ENCODE results near the gene ANKRD22. TPM values are rescaled to one million over a fixed set of nuclear protein-coding genes. Genes with fewer than 3 reads are reported as not detected.
A peak's percentile ranks its signal among the peaks of the same experiment; 100 is the strongest.

The ANKRD22 gene
- total RNA-seq (not detected), polyA plus RNA-seq (ENCODE audit: insufficient read depth in 1 of 8, insufficient read length in 8 of 8, low replicate concordance in 1 of 8) (under 1 TPM in 5 of 8 donors, not detected in 3; 0.11 to 0.44 (median 0.16) TPM)
- long read RNA-seq, donor 1, result 0 reads
- long read RNA-seq, donor 2, result 0 reads
- long read RNA-seq, donor 3, result 0 reads
- long read RNA-seq, donor 4, result 0 reads
- long read RNA-seq, donor 5, result 0 reads
- long read RNA-seq, donor 6, result 0 reads
- long read RNA-seq, donor 7, result 0 reads
- long read RNA-seq, donor 8, result 0 reads
- long read RNA-seq, donor 9, result 0 reads
- long read RNA-seq, donor 10, result 0 reads
- long read RNA-seq, donor 11, result 0 reads

- no peaks in the 10 kb centered on the region for H3K36me3 ChIP-seq (ENCODE audit: control insufficient read depth, insufficient read depth, low read length)
- H3K27me3 ChIP-seq (ENCODE audit: control insufficient read depth, insufficient read depth, low read length), result no peaks in the 10 kb centered on the region
- H3K4me1 ChIP-seq (ENCODE audit: control insufficient read depth, insufficient read depth, low read length), result peaks cover 3% of the 10 kb centered on the region
- H3K4me3 ChIP-seq (ENCODE audit: low read length), result no peak within 1 kb of the TSS
- WGBS (ENCODE audit: insufficient coverage), result 83% methylated on average over 2 of the region's 5 CpGs
- DNase-seq, result no peak
- no peaks in the 10 kb centered on the region for H3K9me3 ChIP-seq (replicated peaks; ENCODE audit: control insufficient read depth, low read depth, low read length)
- no peak within 1 kb of the TSS for H3K27ac ChIP-seq (ENCODE audit: low read length)
Measured at GRCh38 chr10:88851706-88852105, at the start of gene ANKRD22. ANKRD22 (minus strand) TSS chr10:88851844; CDS start chr10:88851607, 237 bp downstream.

GRCh38 chr10:88899886-88900285 is 48.2 kb upstream of the ANKRD22 start:
- peaks cover 13% of the 10 kb centered on the region for H3K36me3 ChIP-seq (ENCODE audit: control insufficient read depth, insufficient read depth, low read length)
- H3K27ac ChIP-seq (ENCODE audit: low read length), result no peak overlapping the region
- no peak overlapping the region for H3K4me3 ChIP-seq (ENCODE audit: low read length)
- WGBS (ENCODE audit: insufficient coverage), result 45% methylated on average over 2 of the region's 2 CpGs
- DNase-seq, result no peak
- H3K4me1 ChIP-seq (ENCODE audit: control insufficient read depth, insufficient read depth, low read length), result peaks cover 13% of the 10 kb centered on the region
- H3K9me3 ChIP-seq (replicated peaks; ENCODE audit: control insufficient read depth, low read depth, low read length), result no peaks in the 10 kb centered on the region
- no peaks in the 10 kb centered on the region for H3K27me3 ChIP-seq (ENCODE audit: control insufficient read depth, insufficient read depth, low read length)

- H3K4me1 ChIP-seq (ENCODE audit: control insufficient read depth, insufficient read depth, low read length), result peaks cover 16% of the 10 kb centered on the region
- peaks cover 7% of the 10 kb centered on the region for H3K36me3 ChIP-seq (ENCODE audit: control insufficient read depth, insufficient read depth, low read length)
- no peak for DNase-seq
- H3K27ac ChIP-seq (ENCODE audit: low read length), result no peak overlapping the region
- no peaks in the 10 kb centered on the region for H3K9me3 ChIP-seq (replicated peaks; ENCODE audit: control insufficient read depth, low read depth, low read length)
- no peaks in the 10 kb centered on the region for H3K27me3 ChIP-seq (ENCODE audit: control insufficient read depth, insufficient read depth, low read length)
- WGBS (ENCODE audit: insufficient coverage), result 92% methylated on average over 2 of the region's 3 CpGs
- H3K4me3 ChIP-seq (ENCODE audit: low read length), result no peak overlapping the region
Measured at GRCh38 chr10:88898727-88899126, 47.1 kb upstream of the ANKRD22 start.

DNA sequence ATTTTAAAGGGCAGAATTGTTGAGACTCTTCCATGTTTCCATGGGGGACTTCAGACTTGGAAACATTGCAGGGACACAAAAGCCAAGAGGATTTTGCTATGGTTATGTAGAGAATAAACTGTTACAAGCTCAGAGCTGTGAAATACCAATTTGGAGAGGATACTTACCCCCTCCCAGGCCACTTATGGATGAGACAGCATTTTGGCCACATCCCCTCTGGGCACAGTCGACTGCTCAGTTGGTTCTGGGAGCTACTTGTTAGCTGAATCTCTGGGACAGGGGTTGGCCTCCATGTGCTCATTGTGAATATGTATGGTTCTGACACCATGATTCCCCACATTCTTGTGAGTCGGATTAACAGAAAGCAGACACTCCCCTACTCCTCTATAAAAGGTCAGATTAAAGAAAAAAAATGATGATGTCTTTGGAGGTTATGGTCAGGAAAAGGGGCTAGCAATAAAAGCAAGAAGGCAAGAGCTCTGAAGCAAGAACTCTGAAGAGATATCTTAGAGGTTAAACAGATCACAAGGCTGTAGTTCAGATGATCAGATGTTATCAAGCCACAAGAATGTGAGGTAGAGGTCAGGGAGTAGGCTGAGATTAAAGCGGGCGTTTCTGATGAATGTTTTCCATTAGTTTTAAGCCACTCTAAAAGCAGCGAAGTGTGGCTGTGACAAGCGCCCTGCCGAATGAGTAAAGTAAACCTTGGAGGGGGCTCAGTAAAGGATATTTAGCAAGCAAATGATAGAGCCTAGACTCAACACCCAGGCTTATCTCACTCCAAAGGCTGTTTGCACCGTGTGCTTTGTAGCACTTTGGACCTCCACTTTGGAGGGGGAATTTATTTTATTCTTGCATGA is 45.6 kb upstream of the ANKRD22 start:
- DNase-seq, result peak; percentile 90
- WGBS (ENCODE audit: insufficient coverage), result 80% methylated on average over 2 of the region's 8 CpGs

GRCh38 chr10:88896372-88896993 is 44.8 kb upstream of the ANKRD22 start:
- no peaks in the 10 kb centered on the region for H3K36me3 ChIP-seq (ENCODE audit: control insufficient read depth, insufficient read depth, low read length)
- H3K4me3 ChIP-seq (ENCODE audit: low read length), result no peak overlapping the region
- no peak for DNase-seq
- no peaks in the 10 kb centered on the region for H3K27me3 ChIP-seq (ENCODE audit: control insufficient read depth, insufficient read depth, low read length)
- peaks cover 16% of the 10 kb centered on the region for H3K4me1 ChIP-seq (ENCODE audit: control insufficient read depth, insufficient read depth, low read length)
- no CpG with 5 or more reads among the region's 4 CpGs for WGBS (ENCODE audit: insufficient coverage)
- no peaks in the 10 kb centered on the region for H3K9me3 ChIP-seq (replicated peaks; ENCODE audit: control insufficient read depth, low read depth, low read length)
- H3K27ac ChIP-seq (ENCODE audit: low read length), result peak overlapping the region; percentile 74

More for the DNA sequence above, 45.6 kb upstream of the ANKRD22 start:
- H3K27me3 ChIP-seq (ENCODE audit: control insufficient read depth, insufficient read depth, low read length), result no peaks in the 10 kb centered on the region
- H3K36me3 ChIP-seq (ENCODE audit: control insufficient read depth, insufficient read depth, low read length), result peaks cover 4% of the 10 kb centered on the region
- peaks cover 16% of the 10 kb centered on the region for H3K4me1 ChIP-seq (ENCODE audit: control insufficient read depth, insufficient read depth, low read length)
- H3K4me3 ChIP-seq (ENCODE audit: low read length), result no peak overlapping the region
- peak overlapping the region; percentile 74 for H3K27ac ChIP-seq (ENCODE audit: low read length)
- H3K9me3 ChIP-seq (replicated peaks; ENCODE audit: control insufficient read depth, low read depth, low read length), result no peaks in the 10 kb centered on the region

GRCh38 chr10:88895250-88895649 is 43.6 kb upstream of the ANKRD22 start:
- peaks cover 16% of the 10 kb centered on the region for H3K4me1 ChIP-seq (ENCODE audit: control insufficient read depth, insufficient read depth, low read length)
- H3K27ac ChIP-seq (ENCODE audit: low read length), result no peak overlapping the region
- H3K36me3 ChIP-seq (ENCODE audit: control insufficient read depth, insufficient read depth, low read length), result no peaks in the 10 kb centered on the region
- no peak overlapping the region for H3K4me3 ChIP-seq (ENCODE audit: low read length)
- H3K9me3 ChIP-seq (replicated peaks; ENCODE audit: control insufficient read depth, low read depth, low read length), result no peaks in the 10 kb centered on the region
- DNase-seq, result no peak
- WGBS (ENCODE audit: insufficient coverage), result no CpG with 5 or more reads among the region's 1 CpG
- no peaks in the 10 kb centered on the region for H3K27me3 ChIP-seq (ENCODE audit: control insufficient read depth, insufficient read depth, low read length)

GRCh38 chr10:88893611-88894010 is 42.0 kb upstream of the ANKRD22 start:
- H3K27ac ChIP-seq (ENCODE audit: low read length), result peak overlapping the region; percentile 7
- H3K4me1 ChIP-seq (ENCODE audit: control insufficient read depth, insufficient read depth, low read length), result peaks cover 16% of the 10 kb centered on the region
- no peaks in the 10 kb centered on the region for H3K36me3 ChIP-seq (ENCODE audit: control insufficient read depth, insufficient read depth, low read length)
- no CpG with 5 or more reads among the region's 3 CpGs for whole genome bisulfite sequencing (ENCODE audit: insufficient coverage)
- no peak overlapping the region for H3K4me3 ChIP-seq (ENCODE audit: low read length)
- H3K27me3 ChIP-seq (ENCODE audit: control insufficient read depth, insufficient read depth, low read length), result no peaks in the 10 kb centered on the region
- no peaks in the 10 kb centered on the region for H3K9me3 ChIP-seq (replicated peaks; ENCODE audit: control insufficient read depth, low read depth, low read length)
- peak; percentile 64 for DNase-seq

DNA sequence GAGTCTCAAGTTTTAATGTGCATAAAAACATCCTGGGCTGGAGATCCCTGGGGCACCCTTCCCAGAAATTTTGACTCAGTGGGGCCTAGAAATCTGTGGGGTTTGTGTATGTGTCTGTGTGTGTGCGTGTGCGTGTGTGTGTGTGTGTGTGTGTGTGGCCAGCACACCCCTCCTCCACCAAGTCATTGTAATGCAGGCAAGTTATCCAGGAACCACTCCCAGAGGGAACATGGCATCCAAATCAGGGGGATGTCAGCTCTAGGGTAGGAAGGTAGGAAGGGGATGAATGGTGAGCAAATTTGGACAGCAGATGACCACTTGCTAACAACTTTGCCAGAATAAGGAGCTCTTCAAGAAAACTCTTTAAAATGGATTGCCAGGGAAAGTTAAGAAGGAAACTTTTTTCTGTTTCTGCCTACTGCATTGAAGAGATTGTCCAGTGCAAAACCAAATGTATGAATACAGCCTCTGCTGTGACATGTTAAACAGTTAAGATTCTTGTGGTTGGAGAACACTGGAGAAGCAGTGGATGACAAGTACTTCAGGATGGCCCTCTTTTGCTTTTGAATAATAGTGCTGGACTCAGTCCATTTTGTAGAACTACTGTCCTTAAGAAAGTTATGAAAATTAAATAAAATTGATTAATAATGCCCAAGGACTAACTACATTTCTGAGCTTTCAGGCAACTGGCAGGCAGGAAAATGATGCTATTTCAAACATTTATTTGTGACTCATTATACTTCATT is 40.8 kb upstream of the ANKRD22 start:
- WGBS (ENCODE audit: insufficient coverage), result no CpG with 5 or more reads among the region's 2 CpGs
- Histone ChIP-seq H3K36me3 (ENCODE audit: control insufficient read depth, insufficient read depth, low read length) (no peaks in the 10 kb centered on the region), H3K4me3 (ENCODE audit: low read length) (no peak overlapping the region), H3K4me1 (ENCODE audit: control insufficient read depth, insufficient read depth, low read length) (peaks cover 18% of the 10 kb centered on the region), H3K9me3 (replicated peaks; ENCODE audit: control insufficient read depth, low read depth, low read length) (no peaks in the 10 kb centered on the region), H3K27ac (ENCODE audit: low read length) (no peak overlapping the region), H3K27me3 (ENCODE audit: control insufficient read depth, insufficient read depth, low read length) (no peaks in the 10 kb centered on the region)
- no peak for DNase-seq

DNA sequence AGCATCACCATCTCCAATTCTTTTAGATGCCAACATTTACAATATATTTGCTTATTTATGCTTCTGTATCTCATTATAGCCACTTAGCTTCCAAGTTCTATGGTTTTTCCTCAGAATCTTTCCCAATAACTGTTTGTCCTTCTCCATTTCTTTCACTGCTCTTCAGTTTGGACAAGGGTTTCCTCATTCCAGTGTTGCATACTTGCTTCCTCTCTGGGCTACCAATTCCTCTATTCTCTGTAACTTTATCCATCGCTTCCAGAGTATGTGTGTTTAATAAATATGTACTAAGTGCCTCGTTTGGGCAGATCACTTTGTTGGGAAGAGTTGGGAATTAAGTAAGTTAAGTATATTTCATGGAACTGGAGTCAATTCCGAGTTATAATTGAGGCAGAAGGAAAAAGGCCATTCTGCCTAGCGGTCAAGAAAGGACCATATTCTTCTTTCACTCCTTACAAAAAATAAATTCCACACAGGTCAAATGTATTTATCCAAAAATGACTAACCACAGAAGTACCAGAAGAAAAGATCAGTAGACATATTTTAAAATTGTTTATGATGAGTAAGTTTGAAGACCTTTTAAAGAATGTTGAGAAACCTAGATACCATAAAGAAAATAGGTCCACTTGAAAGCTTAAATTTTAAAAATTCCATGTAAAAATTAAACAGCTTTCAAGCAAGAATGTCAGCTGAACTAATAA is 39.2 kb upstream of the ANKRD22 start:
- no peaks in the 10 kb centered on the region for H3K36me3 ChIP-seq (ENCODE audit: control insufficient read depth, insufficient read depth, low read length)
- H3K27ac ChIP-seq (ENCODE audit: low read length), result no peak overlapping the region
- no CpG with 5 or more reads among the region's 4 CpGs for WGBS (ENCODE audit: insufficient coverage)
- H3K27me3 ChIP-seq (ENCODE audit: control insufficient read depth, insufficient read depth, low read length), result no peaks in the 10 kb centered on the region
- H3K4me3 ChIP-seq (ENCODE audit: low read length), result no peak overlapping the region
- peaks cover 9% of the 10 kb centered on the region for H3K4me1 ChIP-seq (ENCODE audit: control insufficient read depth, insufficient read depth, low read length)
- H3K9me3 ChIP-seq (replicated peaks; ENCODE audit: control insufficient read depth, low read depth, low read length), result no peaks in the 10 kb centered on the region
- DNase-seq, result no peak

Measured in muscle of leg (tissue), 16 donors.